Endothelial cell of umbilical vein (primary cell): Measurements from ENCODE around the gene RAPGEF4. TPM values are rescaled to one million over a fixed set of nuclear protein-coding genes. Genes with fewer than 3 reads are reported as not detected.

Source experiments
- BruUV-seq: library from RNA; stranded (reverse); fragments of 400-500 nt; replicated peaks from 2 replicates; lab custom pipeline; 2021; lab: Mats Ljungman, UMichigan
- CTCF ChIA-PET: fragments of 300-600, 350-600 bp; sonication (Branson Sonifier 250); formaldehyde crosslinking; loops from one replicate; lab custom pipeline; 2021; ENCODE audit warnings: antibody characterized with exemption, inconsistent platforms; lab: Charles Lee
- POLR2A ChIA-PET: fragments of 300-600, 350-600 bp; sonication (Branson Sonifier 250); formaldehyde crosslinking; loops from one replicate; lab custom pipeline; 2021; ENCODE audit warnings: antibody characterized with exemption, inconsistent platforms; lab: Charles Lee
- DNase-seq: peaks from one replicate; pipeline ENCODE4 v3.0.0-alpha.2; 2011; ENCODE audit warnings: low read depth, low spot score
- FAIRE-seq: peaks from 2 replicates; lab custom pipeline; 2011; peaks lifted over from hg19 to GRCh38; lab: Jason Lieb, UNC
- H2AFZ ChIP-seq: 2 replicates; pipeline ENCODE4 v1.6.0; 2012; ENCODE audit warnings: low read depth, low read length, control low read depth, inconsistent platforms
- H3K27ac ChIP-seq: 2 replicates; pipeline ENCODE4 v1.5.1; 2011; ENCODE audit warnings: low read depth, mild to moderate bottlenecking, control low read depth, low read length, moderate library complexity; ENCODE audit not compliant: insufficient read depth
- H3K27me3 ChIP-seq, 2 experiments: 2 replicates each; pipeline versions ENCODE4 v1.6.0 to v1.6.1; 2011; ENCODE audit warnings: low read length in 2 of 2, mixed read lengths in 1 of 2; ENCODE audit not compliant: control insufficient read depth in 2 of 2, insufficient read depth in 2 of 2
- H3K36me3 ChIP-seq, 2 experiments: 2 replicates in 1 of 2; 3 replicates in 1 of 2; pipeline ENCODE4 v1.5.1; 2011; ENCODE audit warnings: low read length in 2 of 2, mild to moderate bottlenecking in 1 of 2, moderate library complexity in 1 of 2; ENCODE audit not compliant: control insufficient read depth in 2 of 2, insufficient read depth in 2 of 2; ENCODE audit errors: extremely low read depth in 1 of 2
- H3K4me1 ChIP-seq: 3 replicates; pipeline ENCODE4 v1.5.1; 2011; ENCODE audit warnings: mild to moderate bottlenecking, low read length; ENCODE audit not compliant: control insufficient read depth, insufficient read depth; ENCODE audit errors: extremely low read depth
- H3K4me2 ChIP-seq: 2 replicates; pipeline ENCODE4 v1.6.1; 2011; ENCODE audit warnings: low read length, control low read depth, mixed read lengths; ENCODE audit not compliant: insufficient read depth
- H3K4me3 ChIP-seq, 3 experiments: fragments of 200-600 bp in 1 of 3; sonication (generic), shearing (Covaris generic) in 1 of 3; replicated peaks in 1 of 3; 2 replicates each; pipeline ENCODE4 v1.5.1; 2011 to 2016; ENCODE audit warnings: control low read depth in 3 of 3, low read length in 3 of 3, mild to moderate bottlenecking in 2 of 3, inconsistent platforms in 1 of 3, low read depth in 1 of 3, moderate library complexity in 1 of 3; ENCODE audit not compliant: insufficient read depth in 1 of 3
- H3K79me2 ChIP-seq: 2 replicates; pipeline ENCODE4 v1.6.0; 2012; ENCODE audit warnings: low read length, inconsistent platforms; ENCODE audit not compliant: control insufficient read depth, insufficient read depth
- H3K9ac ChIP-seq: replicated peaks from 2 replicates; pipeline ENCODE3; 2011; ENCODE audit warnings: low read length, control low read depth; ENCODE audit not compliant: insufficient read depth; ENCODE audit errors: extremely low read depth
- H3K9me1 ChIP-seq: replicated peaks from 3 replicates; pipeline ENCODE4 v1.6.0; 2011; ENCODE audit warnings: mild to moderate bottlenecking, low read length; ENCODE audit not compliant: control insufficient read depth, insufficient read depth; ENCODE audit errors: extremely low read depth
- H3K9me3 ChIP-seq: replicated peaks from 2 replicates; pipeline ENCODE4 v1.5.1; 2012; ENCODE audit warnings: low read length, inconsistent platforms; ENCODE audit not compliant: control insufficient read depth, insufficient read depth
- H4K20me1 ChIP-seq: replicated peaks from 2 replicates; pipeline ENCODE3; 2011; ENCODE audit warnings: mild to moderate bottlenecking, low read length; ENCODE audit not compliant: control insufficient read depth, insufficient read depth; ENCODE audit errors: extremely low read depth
- EZH2 ChIP-seq: IDR thresholded peaks from 2 replicates; pipeline ENCODE4 v1.6.1; 2012; ENCODE audit warnings: borderline replicate concordance, low read depth, mild to moderate bottlenecking, moderate library complexity, low read length, inconsistent platforms; ENCODE audit not compliant: severe bottlenecking
- FOS ChIP-seq: IDR thresholded peaks from 2 replicates; pipeline ENCODE4 v1.6.1; 2011; ENCODE audit warnings: mild to moderate bottlenecking, low read length, moderate library complexity, borderline replicate concordance; ENCODE audit not compliant: insufficient read depth
- GATA2 ChIP-seq: IDR thresholded peaks from 2 replicates; pipeline ENCODE4 v1.7.0; 2011; ENCODE audit warnings: low read depth, mild to moderate bottlenecking, moderate library complexity, mixed read lengths, low read length; ENCODE audit not compliant: insufficient read length, insufficient read depth
- JUN ChIP-seq: IDR thresholded peaks from 2 replicates; pipeline ENCODE4 v1.6.1; 2011; ENCODE audit warnings: borderline replicate concordance, low read depth; ENCODE audit not compliant: insufficient read length, insufficient read depth
- MYC ChIP-seq: IDR thresholded peaks from one replicate; pipeline ENCODE4 v1.6.1; 2011; ENCODE audit warnings: mild to moderate bottlenecking, low read depth, low read length
- POLR2A ChIP-seq: IDR thresholded peaks from 2 replicates; pipeline ENCODE4 v1.6.1; 2012; ENCODE audit warnings: low read depth, mild to moderate bottlenecking, control low read depth, low read length
- POLR2AphosphoS5 ChIP-seq: IDR thresholded peaks from 2 replicates; pipeline ENCODE4 v1.6.1; 2012; ENCODE audit warnings: low read depth, mild to moderate bottlenecking, control low read depth, low read length, moderate library complexity; ENCODE audit not compliant: insufficient read depth
- dilution Hi-C: fragments of 300-500 bp; cut with MboI; formaldehyde crosslinking; loops from one replicate; pipeline ENCODE4 v1.15.0; 2019; ENCODE audit warnings: low sequenced_read_pairs; ENCODE audit not compliant: extremely low pct_ligation_motif_present
- intact Hi-C: fragments of 100-400 bp; cut with micrococcal nuclease; formaldehyde crosslinking; loops from one replicate; pipeline ENCODE4 v1.10.0; 2022
- polyA plus RNA-seq, 4 experiments: library from polyadenylated mRNA; depleted of rRNA in 3 of 4; stranded (reverse) in 3 of 4; unstranded in 1 of 4; fragments of >200 nt; gene quantifications; 2 replicates each; pipeline versions ENCODE4 v1.2.1 to v1.2.3, GENCODE V29; 2011 to 2012; ENCODE audit warnings: missing spikeins in 1 of 4
- total RNA-seq: library from RNA; stranded (reverse); gene quantifications from 2 replicates; pipeline ENCODE4 v1.2.3, GENCODE V29; 2021
- TF ChIP-seq, protein P1 (sequence below), 2 donors: IDR thresholded peaks; 1 replicate in 1 of 2; 2 replicates in 1 of 2; pipeline ENCODE4 v1.5.1; 2011; ENCODE audit warnings: low read length in 2 of 2, mild to moderate bottlenecking in 2 of 2, moderate library complexity in 2 of 2, control low read depth in 1 of 2, inconsistent platforms in 1 of 2, low read depth in 1 of 2; ENCODE audit not compliant: insufficient read depth in 1 of 2; ENCODE audit errors: extremely low read depth in 1 of 2
- TF ChIP-seq, protein P2 (sequence below): IDR thresholded peaks from 2 replicates; pipeline ENCODE4 v1.6.1; 2011; ENCODE audit not compliant: insufficient read depth, insufficient read length

Gene RAPGEF4
- total and polyA plus RNA-seq, 2 donors (not counting 3 experiments of a cell fraction or from before 2014, with no cell fraction given) = 7.2 to 9.2 TPM

DNA sequence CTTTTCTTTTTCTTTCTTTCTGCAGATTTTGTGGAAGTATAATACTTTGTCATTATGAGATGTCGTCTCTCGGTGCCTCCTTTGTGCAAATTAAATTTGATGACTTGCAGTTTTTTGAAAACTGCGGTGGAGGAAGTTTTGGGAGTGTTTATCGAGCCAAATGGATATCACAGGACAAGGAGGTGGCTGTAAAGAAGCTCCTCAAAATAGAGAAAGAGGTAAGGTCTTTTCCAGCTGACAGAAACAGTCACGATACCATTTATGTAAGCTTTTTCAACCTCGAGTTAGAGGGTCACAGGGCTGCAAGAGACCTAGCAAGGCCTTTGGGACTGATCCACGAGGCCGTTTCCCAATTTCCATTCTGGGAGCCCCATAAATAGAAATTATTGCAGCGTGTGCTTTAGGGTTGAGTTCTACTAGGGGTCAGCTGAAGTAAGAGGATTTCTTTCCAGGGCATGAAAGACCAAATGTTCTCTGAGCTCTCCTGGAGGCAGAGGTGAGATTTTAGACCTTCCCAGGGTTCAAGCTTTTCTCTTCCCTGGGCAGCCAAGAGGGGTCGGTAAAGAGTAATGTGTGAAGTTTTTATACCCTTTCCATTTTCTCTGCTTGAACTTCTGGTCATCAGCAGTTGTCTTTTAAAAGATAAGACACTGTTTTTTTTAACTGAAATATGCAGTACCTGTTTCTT, 355.5 kb downstream of the RAPGEF4 start:
- H3K27me3 ChIP-seq = no peaks in the 10 kb centered on the region
- no peak overlapping the region for H3K27ac ChIP-seq
- H3K36me3 ChIP-seq = peaks cover 0 to 3% of the 10 kb centered on the region in 2 experiments
- dilution Hi-C loops = no loop called here
- intact Hi-C loops = no loop called here
- FAIRE-seq (no peak), DNase-seq (no peak)
- H3K4me3 ChIP-seq = no peak overlapping the region
- H3K9me3 ChIP-seq = no peaks in the 10 kb centered on the region
- H3K79me2 ChIP-seq = peaks cover 9% of the 10 kb centered on the region
- H4K20me1 ChIP-seq = no peaks in the 10 kb centered on the region
- ChIA-PET POLR2A (no interaction called here), CTCF (interaction anchor here (0.9 to 3.9 kb wide), 20 partner anchors 8 to 127 kb away, joined by 3 to 22 read pairs (median 4); no protein-coding TSS in a partner anchor)
- no peak for TF ChIP-seq POLR2A
- TF ChIP-seq JUN = no peak
- TF ChIP-seq, protein P1, sequence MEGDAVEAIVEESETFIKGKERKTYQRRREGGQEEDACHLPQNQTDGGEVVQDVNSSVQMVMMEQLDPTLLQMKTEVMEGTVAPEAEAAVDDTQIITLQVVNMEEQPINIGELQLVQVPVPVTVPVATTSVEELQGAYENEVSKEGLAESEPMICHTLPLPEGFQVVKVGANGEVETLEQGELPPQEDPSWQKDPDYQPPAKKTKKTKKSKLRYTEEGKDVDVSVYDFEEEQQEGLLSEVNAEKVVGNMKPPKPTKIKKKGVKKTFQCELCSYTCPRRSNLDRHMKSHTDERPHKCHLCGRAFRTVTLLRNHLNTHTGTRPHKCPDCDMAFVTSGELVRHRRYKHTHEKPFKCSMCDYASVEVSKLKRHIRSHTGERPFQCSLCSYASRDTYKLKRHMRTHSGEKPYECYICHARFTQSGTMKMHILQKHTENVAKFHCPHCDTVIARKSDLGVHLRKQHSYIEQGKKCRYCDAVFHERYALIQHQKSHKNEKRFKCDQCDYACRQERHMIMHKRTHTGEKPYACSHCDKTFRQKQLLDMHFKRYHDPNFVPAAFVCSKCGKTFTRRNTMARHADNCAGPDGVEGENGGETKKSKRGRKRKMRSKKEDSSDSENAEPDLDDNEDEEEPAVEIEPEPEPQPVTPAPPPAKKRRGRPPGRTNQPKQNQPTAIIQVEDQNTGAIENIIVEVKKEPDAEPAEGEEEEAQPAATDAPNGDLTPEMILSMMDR (IDR thresholded peaks at IDR 0.05; ENCODE audit: extremely low read depth in 1 of 2, insufficient read depth in 1 of 2, low read depth in 1 of 2, low read length in 2 of 2) = peak in 1 of 2 donors; percentile 18
- H3K4me1 ChIP-seq = no peaks in the 10 kb centered on the region
- H3K9me1 ChIP-seq = no peaks in the 10 kb centered on the region
- BruUV-seq = no TSS peak
- H3K9ac ChIP-seq = no peak overlapping the region
- H3K4me2 ChIP-seq = no peak overlapping the region
- no peak overlapping the region for H2AFZ ChIP-seq

DNA sequence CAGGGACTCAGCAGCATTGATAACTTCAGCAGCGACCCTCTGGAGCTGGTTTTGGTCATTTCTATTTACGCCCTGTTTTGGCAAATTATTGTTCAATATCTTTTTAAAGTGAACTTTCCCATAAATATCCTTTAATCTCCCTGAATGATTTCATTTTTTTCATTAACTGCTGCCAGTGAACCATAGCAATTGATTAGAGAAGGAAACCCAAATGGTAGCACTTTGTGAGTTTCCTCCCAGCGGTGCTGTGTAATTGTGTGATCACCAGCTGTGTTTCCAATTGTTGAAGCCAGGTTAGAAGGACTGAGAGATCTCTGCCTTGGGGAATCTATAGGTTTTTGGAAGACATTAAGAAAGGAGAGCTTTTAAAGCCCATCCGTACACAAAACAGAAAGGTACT, 356.3 kb downstream of the RAPGEF4 start:
- no peaks in the 10 kb centered on the region for H3K9me1 ChIP-seq
- H2AFZ ChIP-seq = no peak overlapping the region
- FAIRE-seq (no peak), DNase-seq (no peak)
- no peak overlapping the region for H3K27ac ChIP-seq
- BruUV-seq = no TSS peak
- no peak overlapping the region for H3K4me3 ChIP-seq
- dilution Hi-C loops (no loop called here), intact Hi-C loops (no loop called here)
- TF ChIP-seq, protein P1 (IDR thresholded peaks at IDR 0.05; ENCODE audit: extremely low read depth in 1 of 2, insufficient read depth in 1 of 2, low read depth in 1 of 2, low read length in 2 of 2) = no peak
- TF ChIP-seq, protein P2, sequence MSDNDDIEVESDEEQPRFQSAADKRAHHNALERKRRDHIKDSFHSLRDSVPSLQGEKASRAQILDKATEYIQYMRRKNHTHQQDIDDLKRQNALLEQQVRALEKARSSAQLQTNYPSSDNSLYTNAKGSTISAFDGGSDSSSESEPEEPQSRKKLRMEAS = no peak
- TF ChIP-seq POLR2A (no peak), MYC (no peak), EZH2 (no peak), POLR2AphosphoS5 (no peak), GATA2 (no peak), FOS (no peak), JUN (no peak)
- no peaks in the 10 kb centered on the region for H4K20me1 ChIP-seq
- CTCF ChIA-PET = interaction anchor here (0.7 to 3.9 kb wide), 13 partner anchors 7 to 150 kb away, joined by 3 to 22 read pairs (median 4); no protein-coding TSS in a partner anchor
- POLR2A ChIA-PET = no interaction called here
- peaks cover 0 to 3% of the 10 kb centered on the region in 2 experiments for H3K36me3 ChIP-seq
- H3K9ac ChIP-seq = no peak overlapping the region
- peaks cover 9% of the 10 kb centered on the region for H3K79me2 ChIP-seq
- no peaks in the 10 kb centered on the region for H3K27me3 ChIP-seq
- H3K4me2 ChIP-seq = no peak overlapping the region
- no peaks in the 10 kb centered on the region for H3K9me3 ChIP-seq
- H3K4me1 ChIP-seq = no peaks in the 10 kb centered on the region
